NT2/D1 (cell line): ENCODE results near the gene CHURC1.

Experiments
- YY1 ChIP-seq: IDR thresholded peaks from 2 replicates; pipeline ENCODE4 v1.6.1; 2011; ENCODE audit not compliant: insufficient read length, insufficient read depth
- ZNF274 ChIP-seq: IDR thresholded peaks from 2 replicates; pipeline ENCODE4 v1.6.1; 2011; ENCODE audit warnings: mild to moderate bottlenecking, low read depth, low read length

- TF ChIP-seq ZNF274, result no peak
- TF ChIP-seq YY1, result no peak
Observed at GRCh38 chr14:64910847-64911495, 3.3 kb upstream of the CHURC1 start.
